Measurements from ENCODE around the gene EGR2. TPM values are rescaled to one million over a fixed set of nuclear protein-coding genes. Genes with fewer than 3 reads are reported as not detected.
A peak's percentile ranks its signal among the peaks of the same experiment; 100 is the strongest.

EGR2 gene
- total RNA-seq, 4 donors from 2014 or later, result 0.40 to 1.5 (median 0.76) TPM; not detected in 1

GRCh38 chr10:62817766-62818425 is 1.7 kb upstream of the EGR2 start:
- peak; percentile 35 to 68 for DNase-seq
- Histone ChIP-seq H3K4me1 (peaks cover 15 to 32% of the 10 kb centered on the region in 2 donors), H3K4me3 (peak overlapping the region; percentile 76 to 99 (median 92)), H3K27me3 (peaks cover 24 to 25% (median 24%) of the 10 kb centered on the region in 3 donors), H3K36me3 (no peaks in the 10 kb centered on the region), H3K27ac (peak overlapping the region; percentile 86 to 94 (median 87)), H3K9me3 (no peaks in the 10 kb centered on the region)
- no peak for TF ChIP-seq POLR2A (IDR thresholded peaks at IDR 0.05)
- TF ChIP-seq, protein P1, sequence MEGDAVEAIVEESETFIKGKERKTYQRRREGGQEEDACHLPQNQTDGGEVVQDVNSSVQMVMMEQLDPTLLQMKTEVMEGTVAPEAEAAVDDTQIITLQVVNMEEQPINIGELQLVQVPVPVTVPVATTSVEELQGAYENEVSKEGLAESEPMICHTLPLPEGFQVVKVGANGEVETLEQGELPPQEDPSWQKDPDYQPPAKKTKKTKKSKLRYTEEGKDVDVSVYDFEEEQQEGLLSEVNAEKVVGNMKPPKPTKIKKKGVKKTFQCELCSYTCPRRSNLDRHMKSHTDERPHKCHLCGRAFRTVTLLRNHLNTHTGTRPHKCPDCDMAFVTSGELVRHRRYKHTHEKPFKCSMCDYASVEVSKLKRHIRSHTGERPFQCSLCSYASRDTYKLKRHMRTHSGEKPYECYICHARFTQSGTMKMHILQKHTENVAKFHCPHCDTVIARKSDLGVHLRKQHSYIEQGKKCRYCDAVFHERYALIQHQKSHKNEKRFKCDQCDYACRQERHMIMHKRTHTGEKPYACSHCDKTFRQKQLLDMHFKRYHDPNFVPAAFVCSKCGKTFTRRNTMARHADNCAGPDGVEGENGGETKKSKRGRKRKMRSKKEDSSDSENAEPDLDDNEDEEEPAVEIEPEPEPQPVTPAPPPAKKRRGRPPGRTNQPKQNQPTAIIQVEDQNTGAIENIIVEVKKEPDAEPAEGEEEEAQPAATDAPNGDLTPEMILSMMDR (IDR thresholded peaks at IDR 0.05 in 4 of 5, conservative IDR thresholded peaks at IDR 0.05 in 1 of 5), result peak; percentile 73 to 93 (median 87)
- intact Hi-C loops (cut with DNase I; ENCODE audit: low total_unique reads) (loop anchor here (1.0 to 10.0 kb wide), 8 partner anchors 56 to 813 kb away; no protein-coding TSS in a partner anchor), in situ Hi-C loops (cut with MboI; ENCODE audit: low sequenced_read_pairs in 4 of 4) (loop anchor here in 3 of 4 donors (25.0 kb wide), 2 partner anchors 294 to 319 kb away; partner anchors contain the start of gene NRBF2 (in 1 of the 3))
- peak; percentile 53 to 60 for ATAC-seq

GRCh38 chr10:62817121-62817765 is 1.1 kb upstream of the EGR2 start:
- intact Hi-C loops (cut with DNase I; ENCODE audit: low total_unique reads) (loop anchor here (2.0 to 10.0 kb wide), 5 partner anchors 55 to 814 kb away; no protein-coding TSS in a partner anchor), in situ Hi-C loops (cut with MboI; ENCODE audit: low sequenced_read_pairs in 4 of 4) (loop anchor here in 3 of 4 donors (25.0 kb wide), 2 partner anchors 295 to 320 kb away; partner anchors contain the start of gene NRBF2 (in 1 of the 3))
- peak; percentile 18 to 38 for DNase-seq
- H3K9me3 ChIP-seq, result no peaks in the 10 kb centered on the region
- no peaks in the 10 kb centered on the region for H3K36me3 ChIP-seq
- TF ChIP-seq POLR2A (IDR thresholded peaks at IDR 0.05), result no peak
- TF ChIP-seq, protein P1 (IDR thresholded peaks at IDR 0.05 in 4 of 5, conservative IDR thresholded peaks at IDR 0.05 in 1 of 5), result no peak
- peak; percentile 60 to 63 for ATAC-seq
- H3K4me1 ChIP-seq, result peaks cover 15 to 32% of the 10 kb centered on the region in 2 donors
- H3K27ac ChIP-seq, result peak overlapping the region; percentile 86 to 94 (median 87)
- H3K27me3 ChIP-seq, result peaks cover 24 to 25% (median 24%) of the 10 kb centered on the region in 3 donors
- H3K4me3 ChIP-seq, result peak overlapping the region; percentile 76 to 99 (median 92)

GRCh38 chr10:62816076-62816330 is 163 bp downstream of the EGR2 start:
- peaks cover 24 to 25% (median 24%) of the 10 kb centered on the region in 3 donors for H3K27me3 ChIP-seq
- H3K27ac ChIP-seq, result peak overlapping the region; percentile 86 to 94 (median 87)
- H3K4me1 ChIP-seq, result peaks cover 15 to 32% of the 10 kb centered on the region in 2 donors

DNA sequence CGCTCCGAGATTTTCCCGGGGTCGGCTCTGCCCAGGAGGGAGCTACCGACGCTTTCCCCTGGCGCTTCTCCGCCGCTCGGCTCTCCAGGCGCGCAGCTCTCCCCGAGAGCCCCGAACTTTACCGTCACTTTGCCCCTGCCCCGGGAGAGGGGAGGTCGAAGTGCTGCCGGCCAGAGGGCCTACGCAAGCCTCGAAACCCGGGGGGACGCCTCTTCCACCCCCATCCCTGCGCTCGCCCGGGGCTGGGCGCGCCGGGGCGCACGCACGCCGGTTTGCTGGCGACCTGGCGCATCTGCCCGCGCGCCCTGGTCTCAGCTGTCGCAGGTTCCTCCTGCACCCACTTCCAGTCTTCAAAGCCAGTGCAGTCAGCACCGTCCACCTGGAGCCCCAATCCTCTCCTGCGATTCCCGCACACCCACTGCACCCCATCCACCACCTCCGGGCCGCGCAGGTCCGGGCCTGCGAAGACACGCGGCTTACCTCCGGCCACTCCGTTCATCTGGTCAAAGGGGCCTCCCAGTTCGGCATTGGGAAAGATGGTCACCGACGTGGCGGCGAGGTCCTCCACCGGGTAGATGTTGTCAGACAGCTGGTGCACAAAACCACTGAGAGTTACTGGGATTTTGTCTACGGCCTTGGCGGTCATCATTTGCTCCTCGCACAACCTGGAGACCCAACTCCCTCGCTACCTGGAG is 638 bp downstream of the EGR2 start:
- Histone ChIP-seq H3K4me3 (peak overlapping the region; percentile 76 to 99 (median 92)), H3K27me3 (peaks cover 23 to 25% (median 24%) of the 10 kb centered on the region in 3 donors), H3K36me3 (no peaks in the 10 kb centered on the region), H3K9me3 (no peaks in the 10 kb centered on the region), H3K27ac (peak overlapping the region in 2 of 4 donors; percentile 86 to 94), H3K4me1 (peaks cover 15 to 32% of the 10 kb centered on the region in 2 donors)
- ATAC-seq (no peak), DNase-seq (no peak)
- in situ Hi-C loops (cut with MboI; ENCODE audit: low sequenced_read_pairs in 4 of 4) (loop anchor here in 3 of 4 donors (25.0 kb wide), 2 partner anchors 297 to 322 kb away; partner anchors contain the start of gene NRBF2 (in 1 of the 3)), intact Hi-C loops (cut with DNase I; ENCODE audit: low total_unique reads) (loop anchor here (1.0 to 10.0 kb wide), 7 partner anchors 11 to 815 kb away; partner anchors contain the start of gene ADO)
- TF ChIP-seq POLR2A (IDR thresholded peaks at IDR 0.05), result no peak
- TF ChIP-seq, protein P1 (IDR thresholded peaks at IDR 0.05 in 4 of 5, conservative IDR thresholded peaks at IDR 0.05 in 1 of 5), result no peak

More at GRCh38 chr10:62816076-62816330, 163 bp downstream of the EGR2 start:
- Histone ChIP-seq H3K36me3 (no peaks in the 10 kb centered on the region), H3K9me3 (no peaks in the 10 kb centered on the region), H3K4me3 (peak overlapping the region; percentile 76 to 99 (median 92))
- in situ Hi-C loops (cut with MboI; ENCODE audit: low sequenced_read_pairs in 4 of 4) (loop anchor here in 3 of 4 donors (25.0 kb wide), 2 partner anchors 296 to 321 kb away; partner anchors contain the start of gene NRBF2 (in 1 of the 3)), intact Hi-C loops (cut with DNase I; ENCODE audit: low total_unique reads) (loop anchor here (1.0 to 10.0 kb wide), 7 partner anchors 12 to 815 kb away; partner anchors contain the start of gene ADO)
- TF ChIP-seq, protein P1 (IDR thresholded peaks at IDR 0.05 in 4 of 5, conservative IDR thresholded peaks at IDR 0.05 in 1 of 5), result no peak
- no peak for TF ChIP-seq POLR2A (IDR thresholded peaks at IDR 0.05)
- no peak for DNase-seq
- ATAC-seq, result no peak

Data from gastrocnemius medialis (tissue), 4 donors.